ENCODE data around the gene NIM1K.

Gene NIM1K

DNA sequence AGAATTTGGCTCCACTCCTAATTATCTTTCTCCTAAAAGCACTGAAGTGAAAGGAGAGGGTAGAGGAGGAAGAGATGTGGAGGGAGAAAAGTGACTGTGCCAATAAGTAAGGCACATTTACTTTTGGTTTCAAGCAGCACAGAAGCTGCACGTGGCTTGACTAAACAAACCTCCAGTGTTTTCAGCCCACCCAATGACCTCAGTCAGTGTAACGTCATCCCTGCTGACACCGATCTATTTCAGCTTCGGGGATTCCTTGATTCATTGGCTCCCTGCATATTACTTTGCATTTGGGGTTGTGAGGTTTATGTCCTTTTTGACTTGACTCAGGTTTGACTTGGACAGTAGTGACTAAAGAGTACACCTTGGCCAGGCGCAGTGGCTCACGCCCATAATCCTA is 35.6 kb upstream of the NIM1K start:
- ATAC-seq = no peak

DNA sequence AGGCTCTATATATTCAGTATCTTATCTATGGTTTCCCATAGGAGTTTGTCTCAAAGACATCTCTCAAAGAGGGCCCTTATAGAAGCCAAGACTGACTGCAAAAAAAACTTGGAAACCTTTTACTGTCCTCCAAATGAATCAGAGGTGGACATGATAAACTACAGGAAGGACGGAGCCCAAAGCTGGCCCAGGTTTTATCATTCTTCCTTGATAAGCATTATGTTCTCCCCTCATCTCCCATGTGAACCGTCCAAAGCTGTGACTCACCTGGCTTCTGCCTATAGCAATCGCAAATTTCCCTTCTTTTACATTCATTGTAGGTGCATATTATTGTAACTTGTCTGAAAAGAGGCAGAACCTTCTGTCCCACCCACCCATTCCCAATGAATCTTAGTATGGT is 35.0 kb upstream of the NIM1K start:
- ATAC-seq = no peak
- TF ChIP-seq ZFP3 (CRISPR knock-in tag; IDR thresholded peaks at IDR 0.05) (no peak), ZNF8 (CRISPR knock-in tag; IDR thresholded peaks at IDR 0.05) (no peak), CSDC2 (CRISPR knock-in tag; IDR thresholded peaks at IDR 0.05) (no peak), ZC3H10 (CRISPR knock-in tag; IDR thresholded peaks at IDR 0.05) (no peak), ARNTL (CRISPR knock-in tag; IDR thresholded peaks at IDR 0.05; ENCODE audit: borderline replicate concordance, low read depth) (no peak), ZFP30 (CRISPR knock-in tag; IDR thresholded peaks at IDR 0.05) (no peak), ZNF565 (CRISPR knock-in tag; conservative IDR thresholded peaks at IDR 0.05; ENCODE audit: low read depth) (no peak), TOX (CRISPR knock-in tag; IDR thresholded peaks at IDR 0.05; ENCODE audit: borderline replicate concordance) (no peak), OSR1 (CRISPR knock-in tag; IDR thresholded peaks at IDR 0.05) (no peak), TCF4 (CRISPR knock-in tag; IDR thresholded peaks at IDR 0.05; ENCODE audit: borderline replicate concordance) (no peak), ZNF70 (CRISPR knock-in tag; IDR thresholded peaks at IDR 0.05) (no peak)
- TF ChIP-seq, protein P1, sequence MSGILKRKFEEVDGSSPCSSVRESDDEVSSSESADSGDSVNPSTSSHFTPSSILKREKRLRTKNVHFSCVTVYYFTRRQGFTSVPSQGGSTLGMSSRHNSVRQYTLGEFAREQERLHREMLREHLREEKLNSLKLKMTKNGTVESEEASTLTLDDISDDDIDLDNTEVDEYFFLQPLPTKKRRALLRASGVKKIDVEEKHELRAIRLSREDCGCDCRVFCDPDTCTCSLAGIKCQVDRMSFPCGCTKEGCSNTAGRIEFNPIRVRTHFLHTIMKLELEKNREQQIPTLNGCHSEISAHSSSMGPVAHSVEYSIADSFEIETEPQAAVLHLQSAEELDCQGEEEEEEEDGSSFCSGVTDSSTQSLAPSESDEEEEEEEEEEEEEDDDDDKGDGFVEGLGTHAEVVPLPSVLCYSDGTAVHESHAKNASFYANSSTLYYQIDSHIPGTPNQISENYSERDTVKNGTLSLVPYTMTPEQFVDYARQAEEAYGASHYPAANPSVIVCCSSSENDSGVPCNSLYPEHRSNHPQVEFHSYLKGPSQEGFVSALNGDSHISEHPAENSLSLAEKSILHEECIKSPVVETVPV (CRISPR knock-in tag; IDR thresholded peaks at IDR 0.05) = no peak
- TF ChIP-seq, protein P2, sequence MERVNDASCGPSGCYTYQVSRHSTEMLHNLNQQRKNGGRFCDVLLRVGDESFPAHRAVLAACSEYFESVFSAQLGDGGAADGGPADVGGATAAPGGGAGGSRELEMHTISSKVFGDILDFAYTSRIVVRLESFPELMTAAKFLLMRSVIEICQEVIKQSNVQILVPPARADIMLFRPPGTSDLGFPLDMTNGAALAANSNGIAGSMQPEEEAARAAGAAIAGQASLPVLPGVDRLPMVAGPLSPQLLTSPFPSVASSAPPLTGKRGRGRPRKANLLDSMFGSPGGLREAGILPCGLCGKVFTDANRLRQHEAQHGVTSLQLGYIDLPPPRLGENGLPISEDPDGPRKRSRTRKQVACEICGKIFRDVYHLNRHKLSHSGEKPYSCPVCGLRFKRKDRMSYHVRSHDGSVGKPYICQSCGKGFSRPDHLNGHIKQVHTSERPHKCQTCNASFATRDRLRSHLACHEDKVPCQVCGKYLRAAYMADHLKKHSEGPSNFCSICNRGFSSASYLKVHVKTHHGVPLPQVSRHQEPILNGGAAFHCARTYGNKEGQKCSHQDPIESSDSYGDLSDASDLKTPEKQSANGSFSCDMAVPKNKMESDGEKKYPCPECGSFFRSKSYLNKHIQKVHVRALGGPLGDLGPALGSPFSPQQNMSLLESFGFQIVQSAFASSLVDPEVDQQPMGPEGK (CRISPR knock-in tag; IDR thresholded peaks at IDR 0.05; ENCODE audit: borderline replicate concordance) = no peak
- TF ChIP-seq, protein P3, sequence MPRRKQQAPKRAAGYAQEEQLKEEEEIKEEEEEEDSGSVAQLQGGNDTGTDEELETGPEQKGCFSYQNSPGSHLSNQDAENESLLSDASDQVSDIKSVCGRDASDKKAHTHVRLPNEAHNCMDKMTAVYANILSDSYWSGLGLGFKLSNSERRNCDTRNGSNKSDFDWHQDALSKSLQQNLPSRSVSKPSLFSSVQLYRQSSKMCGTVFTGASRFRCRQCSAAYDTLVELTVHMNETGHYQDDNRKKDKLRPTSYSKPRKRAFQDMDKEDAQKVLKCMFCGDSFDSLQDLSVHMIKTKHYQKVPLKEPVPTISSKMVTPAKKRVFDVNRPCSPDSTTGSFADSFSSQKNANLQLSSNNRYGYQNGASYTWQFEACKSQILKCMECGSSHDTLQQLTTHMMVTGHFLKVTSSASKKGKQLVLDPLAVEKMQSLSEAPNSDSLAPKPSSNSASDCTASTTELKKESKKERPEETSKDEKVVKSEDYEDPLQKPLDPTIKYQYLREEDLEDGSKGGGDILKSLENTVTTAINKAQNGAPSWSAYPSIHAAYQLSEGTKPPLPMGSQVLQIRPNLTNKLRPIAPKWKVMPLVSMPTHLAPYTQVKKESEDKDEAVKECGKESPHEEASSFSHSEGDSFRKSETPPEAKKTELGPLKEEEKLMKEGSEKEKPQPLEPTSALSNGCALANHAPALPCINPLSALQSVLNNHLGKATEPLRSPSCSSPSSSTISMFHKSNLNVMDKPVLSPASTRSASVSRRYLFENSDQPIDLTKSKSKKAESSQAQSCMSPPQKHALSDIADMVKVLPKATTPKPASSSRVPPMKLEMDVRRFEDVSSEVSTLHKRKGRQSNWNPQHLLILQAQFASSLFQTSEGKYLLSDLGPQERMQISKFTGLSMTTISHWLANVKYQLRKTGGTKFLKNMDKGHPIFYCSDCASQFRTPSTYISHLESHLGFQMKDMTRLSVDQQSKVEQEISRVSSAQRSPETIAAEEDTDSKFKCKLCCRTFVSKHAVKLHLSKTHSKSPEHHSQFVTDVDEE (CRISPR knock-in tag; IDR thresholded peaks at IDR 0.05) = no peak
- TF ChIP-seq, protein P4, sequence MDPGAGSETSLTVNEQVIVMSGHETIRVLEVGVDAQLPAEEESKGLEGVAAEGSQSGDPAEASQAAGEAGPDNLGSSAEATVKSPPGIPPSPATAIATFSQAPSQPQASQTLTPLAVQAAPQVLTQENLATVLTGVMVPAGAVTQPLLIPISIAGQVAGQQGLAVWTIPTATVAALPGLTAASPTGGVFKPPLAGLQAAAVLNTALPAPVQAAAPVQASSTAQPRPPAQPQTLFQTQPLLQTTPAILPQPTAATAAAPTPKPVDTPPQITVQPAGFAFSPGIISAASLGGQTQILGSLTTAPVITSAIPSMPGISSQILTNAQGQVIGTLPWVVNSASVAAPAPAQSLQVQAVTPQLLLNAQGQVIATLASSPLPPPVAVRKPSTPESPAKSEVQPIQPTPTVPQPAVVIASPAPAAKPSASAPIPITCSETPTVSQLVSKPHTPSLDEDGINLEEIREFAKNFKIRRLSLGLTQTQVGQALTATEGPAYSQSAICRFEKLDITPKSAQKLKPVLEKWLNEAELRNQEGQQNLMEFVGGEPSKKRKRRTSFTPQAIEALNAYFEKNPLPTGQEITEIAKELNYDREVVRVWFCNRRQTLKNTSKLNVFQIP (CRISPR knock-in tag; IDR thresholded peaks at IDR 0.05; ENCODE audit: borderline replicate concordance, low read depth) = no peak

More for the DNA sequence above, 35.6 kb upstream of the NIM1K start:
- TF ChIP-seq TOX (CRISPR knock-in tag; IDR thresholded peaks at IDR 0.05; ENCODE audit: borderline replicate concordance) = no peak
- TF ChIP-seq, protein P5, sequence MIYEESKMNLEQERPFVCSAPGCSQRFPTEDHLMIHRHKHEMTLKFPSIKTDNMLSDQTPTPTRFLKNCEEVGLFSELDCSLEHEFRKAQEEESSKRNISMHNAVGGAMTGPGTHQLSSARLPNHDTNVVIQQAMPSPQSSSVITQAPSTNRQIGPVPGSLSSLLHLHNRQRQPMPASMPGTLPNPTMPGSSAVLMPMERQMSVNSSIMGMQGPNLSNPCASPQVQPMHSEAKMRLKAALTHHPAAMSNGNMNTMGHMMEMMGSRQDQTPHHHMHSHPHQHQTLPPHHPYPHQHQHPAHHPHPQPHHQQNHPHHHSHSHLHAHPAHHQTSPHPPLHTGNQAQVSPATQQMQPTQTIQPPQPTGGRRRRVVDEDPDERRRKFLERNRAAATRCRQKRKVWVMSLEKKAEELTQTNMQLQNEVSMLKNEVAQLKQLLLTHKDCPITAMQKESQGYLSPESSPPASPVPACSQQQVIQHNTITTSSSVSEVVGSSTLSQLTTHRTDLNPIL (CRISPR knock-in tag; IDR thresholded peaks at IDR 0.05; ENCODE audit: low read depth) = no peak
- TF ChIP-seq, protein P2 (CRISPR knock-in tag; IDR thresholded peaks at IDR 0.05; ENCODE audit: borderline replicate concordance) = no peak
- TF ChIP-seq, protein P4 (CRISPR knock-in tag; IDR thresholded peaks at IDR 0.05; ENCODE audit: borderline replicate concordance, low read depth) = no peak
